Nephron (organoid): Measurements from ENCODE around the gene VEGFC.

Experiments
- H3K27ac Mint-ChIP-seq, 3 experiments: 2 replicates each; pipeline ENCODE4 v1.8.0; 2020; ENCODE audit warnings: mixed read lengths in 3 of 3, mild to moderate bottlenecking in 2 of 3, moderate library complexity in 1 of 3
- H3K27me3 Mint-ChIP-seq: 2 replicates; pipeline ENCODE4 v1.8.0; 2021; ENCODE audit warnings: low read depth, mild to moderate bottlenecking, moderate library complexity, mixed read lengths
- H3K36me3 Mint-ChIP-seq: 2 replicates; pipeline ENCODE4 v1.8.0; 2020; ENCODE audit warnings: low read depth, mixed read lengths
- H3K4me1 Mint-ChIP-seq: 2 replicates; pipeline ENCODE4 v1.8.0; 2020; ENCODE audit warnings: mixed read lengths
- H3K4me3 Mint-ChIP-seq, 3 experiments: 2 replicates each; pipeline ENCODE4 v1.8.0; 2020; ENCODE audit warnings: mild to moderate bottlenecking in 3 of 3, mixed read lengths in 3 of 3, moderate library complexity in 2 of 3
- H3K9me3 Mint-ChIP-seq: 2 replicates; pipeline ENCODE4 v1.8.0; 2020; ENCODE audit warnings: mixed read lengths
- CTCF ChIP-seq, 3 experiments: fragments of 200-600 bp; sonication (generic); IDR thresholded peaks; one replicate each; pipeline ENCODE4 v1.5.0; 2021; ENCODE audit warnings: antibody characterized with exemption in 3 of 3; ENCODE audit not compliant: unreplicated experiment in 3 of 3

Gene VEGFC

GRCh38 chr4:176794651-176795050 is 1.9 kb upstream of the VEGFC start:
- TF ChIP-seq CTCF (IDR thresholded peaks at IDR 0.05; ENCODE audit: unreplicated experiment in 3 of 3) = no peak
- Mint-ChIP-seq H3K27ac (no peak overlapping the region), H3K4me3 (peak overlapping the region; percentile 82 to 94 (median 84)), H3K36me3 (no peaks in the 10 kb centered on the region), H3K27me3 (peaks cover 52% of the 10 kb centered on the region), H3K4me1 (peaks cover 7% of the 10 kb centered on the region), H3K9me3 (no peaks in the 10 kb centered on the region)

- no peak for TF ChIP-seq CTCF (IDR thresholded peaks at IDR 0.05; ENCODE audit: unreplicated experiment in 3 of 3)
- no peaks in the 10 kb centered on the region for H3K36me3 Mint-ChIP-seq
- no peaks in the 10 kb centered on the region for H3K9me3 Mint-ChIP-seq
- peak overlapping the region; percentile 82 to 94 (median 84) for H3K4me3 Mint-ChIP-seq
- H3K27ac Mint-ChIP-seq = no peak overlapping the region
- H3K27me3 Mint-ChIP-seq = peaks cover 51% of the 10 kb centered on the region
- peaks cover 7% of the 10 kb centered on the region for H3K4me1 Mint-ChIP-seq
Measured at GRCh38 chr4:176794151-176794550, 1.4 kb upstream of the VEGFC start.

- TF ChIP-seq CTCF (IDR thresholded peaks at IDR 0.05; ENCODE audit: unreplicated experiment in 3 of 3) = no peak
- H3K4me1 Mint-ChIP-seq = peaks cover 7% of the 10 kb centered on the region
- H3K4me3 Mint-ChIP-seq = peak overlapping the region; percentile 82 to 94 (median 84)
- H3K36me3 Mint-ChIP-seq = no peaks in the 10 kb centered on the region
- H3K27me3 Mint-ChIP-seq = peaks cover 48% of the 10 kb centered on the region
- peak overlapping the region in 1 of 3 experiments; percentile 34 for H3K27ac Mint-ChIP-seq
- H3K9me3 Mint-ChIP-seq = no peaks in the 10 kb centered on the region
Measured at GRCh38 chr4:176793060-176793605, 411 bp upstream of the VEGFC start.

GRCh38 chr4:176791591-176792325 is 964 bp downstream of the VEGFC start:
- H3K4me1 Mint-ChIP-seq = peaks cover 7% of the 10 kb centered on the region
- H3K27ac Mint-ChIP-seq = peak overlapping the region in 2 of 3 experiments; percentile 30 to 54
- peaks cover 48% of the 10 kb centered on the region for H3K27me3 Mint-ChIP-seq
- no peaks in the 10 kb centered on the region for H3K36me3 Mint-ChIP-seq
- H3K9me3 Mint-ChIP-seq = no peaks in the 10 kb centered on the region
- no peak for TF ChIP-seq CTCF (IDR thresholded peaks at IDR 0.05; ENCODE audit: unreplicated experiment in 3 of 3)
- H3K4me3 Mint-ChIP-seq = peak overlapping the region; percentile 84 to 88 (median 86)

GRCh38 chr4:176790398-176790797 is 2.3 kb downstream of the VEGFC start:
- peaks cover 7% of the 10 kb centered on the region for H3K4me1 Mint-ChIP-seq
- H3K27ac Mint-ChIP-seq = no peak overlapping the region
- TF ChIP-seq CTCF (IDR thresholded peaks at IDR 0.05; ENCODE audit: unreplicated experiment in 3 of 3) = no peak
- no peaks in the 10 kb centered on the region for H3K36me3 Mint-ChIP-seq
- H3K4me3 Mint-ChIP-seq = peak overlapping the region; percentile 10 to 62 (median 46)
- H3K27me3 Mint-ChIP-seq = peaks cover 42% of the 10 kb centered on the region
- H3K9me3 Mint-ChIP-seq = no peaks in the 10 kb centered on the region

GRCh38 chr4:176789955-176790354 is 2.8 kb downstream of the VEGFC start:
- H3K27ac Mint-ChIP-seq = no peak overlapping the region
- H3K4me3 Mint-ChIP-seq = peak overlapping the region; percentile 57 to 62 (median 58)
- peaks cover 7% of the 10 kb centered on the region for H3K4me1 Mint-ChIP-seq
- H3K27me3 Mint-ChIP-seq = peaks cover 37% of the 10 kb centered on the region
- H3K36me3 Mint-ChIP-seq = no peaks in the 10 kb centered on the region
- TF ChIP-seq CTCF (IDR thresholded peaks at IDR 0.05; ENCODE audit: unreplicated experiment in 3 of 3) = peak; percentile 54 to 62 (median 56)
- H3K9me3 Mint-ChIP-seq = no peaks in the 10 kb centered on the region
